ENCODE measurements around the gene SELL. TPM values are rescaled to one million over a fixed set of nuclear protein-coding genes. Genes with fewer than 3 reads are reported as not detected.

The SELL gene
- total RNA-seq, 1 donor, result under 0.01 TPM

DNA sequence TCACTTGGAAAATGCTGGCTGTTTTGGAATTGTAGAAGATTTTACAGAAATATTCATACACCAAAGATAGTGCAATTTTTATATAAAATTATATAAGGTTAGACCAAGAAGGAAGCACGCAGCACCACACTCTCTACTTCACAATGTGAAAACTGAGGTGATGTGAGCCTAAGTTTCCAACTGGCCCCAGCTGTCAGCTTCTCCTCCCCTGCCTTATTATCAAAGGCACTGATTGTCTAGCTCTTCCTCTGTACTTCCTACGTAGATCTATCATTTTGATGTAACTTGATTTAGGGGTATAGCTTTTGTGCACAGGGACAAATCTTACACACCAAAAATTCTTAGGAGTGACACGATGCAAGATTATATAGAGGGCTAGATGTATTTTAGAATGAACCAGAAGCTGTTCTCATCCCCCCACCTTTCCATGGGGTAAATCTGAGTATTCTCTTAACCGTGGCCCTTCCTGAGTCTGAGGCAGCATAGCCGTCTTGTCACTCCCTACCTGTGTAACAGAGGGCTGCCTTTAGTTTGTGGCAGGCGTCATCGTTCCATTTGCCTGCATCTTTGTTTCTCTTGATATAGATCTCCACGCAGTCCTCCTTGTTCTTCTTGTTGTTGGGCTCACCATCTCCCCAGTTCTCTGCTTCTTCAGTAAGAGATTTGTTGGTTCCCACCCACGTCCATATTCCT lies 3.4 kb downstream of the SELL start:
- TF ChIP-seq, protein P1, sequence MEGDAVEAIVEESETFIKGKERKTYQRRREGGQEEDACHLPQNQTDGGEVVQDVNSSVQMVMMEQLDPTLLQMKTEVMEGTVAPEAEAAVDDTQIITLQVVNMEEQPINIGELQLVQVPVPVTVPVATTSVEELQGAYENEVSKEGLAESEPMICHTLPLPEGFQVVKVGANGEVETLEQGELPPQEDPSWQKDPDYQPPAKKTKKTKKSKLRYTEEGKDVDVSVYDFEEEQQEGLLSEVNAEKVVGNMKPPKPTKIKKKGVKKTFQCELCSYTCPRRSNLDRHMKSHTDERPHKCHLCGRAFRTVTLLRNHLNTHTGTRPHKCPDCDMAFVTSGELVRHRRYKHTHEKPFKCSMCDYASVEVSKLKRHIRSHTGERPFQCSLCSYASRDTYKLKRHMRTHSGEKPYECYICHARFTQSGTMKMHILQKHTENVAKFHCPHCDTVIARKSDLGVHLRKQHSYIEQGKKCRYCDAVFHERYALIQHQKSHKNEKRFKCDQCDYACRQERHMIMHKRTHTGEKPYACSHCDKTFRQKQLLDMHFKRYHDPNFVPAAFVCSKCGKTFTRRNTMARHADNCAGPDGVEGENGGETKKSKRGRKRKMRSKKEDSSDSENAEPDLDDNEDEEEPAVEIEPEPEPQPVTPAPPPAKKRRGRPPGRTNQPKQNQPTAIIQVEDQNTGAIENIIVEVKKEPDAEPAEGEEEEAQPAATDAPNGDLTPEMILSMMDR (IDR thresholded peaks at IDR 0.05; ENCODE audit: extremely low read depth, low read depth, low read length), result no peak
- no peak for DNase-seq (ENCODE audit: insufficient read length, low spot score, missing footprints)
- H4K20me1 ChIP-seq (ENCODE audit: insufficient read depth, low read length), result no peaks in the 10 kb centered on the region
- H2AFZ ChIP-seq (ENCODE audit: low read length), result no peak overlapping the region
- H3K27ac ChIP-seq (ENCODE audit: low read depth, low read length), result no peak overlapping the region
- H3K27me3 ChIP-seq (ENCODE audit: insufficient read depth, low read length), result no peaks in the 10 kb centered on the region
- H3K4me3 ChIP-seq (ENCODE audit: insufficient read depth, low read length), result no peak overlapping the region
- no peaks in the 10 kb centered on the region for H3K4me1 ChIP-seq (ENCODE audit: insufficient read depth, low read length)
- no peaks in the 10 kb centered on the region for H3K79me2 ChIP-seq (ENCODE audit: insufficient read depth, low read length)
- H3K9me3 ChIP-seq (ENCODE audit: low read depth, low read length), result no peaks in the 10 kb centered on the region
- no peaks in the 10 kb centered on the region for H3K36me3 ChIP-seq (ENCODE audit: insufficient read depth, low read length)
- no peak overlapping the region for H3K4me2 ChIP-seq (ENCODE audit: insufficient read depth, low read length)

DNA sequence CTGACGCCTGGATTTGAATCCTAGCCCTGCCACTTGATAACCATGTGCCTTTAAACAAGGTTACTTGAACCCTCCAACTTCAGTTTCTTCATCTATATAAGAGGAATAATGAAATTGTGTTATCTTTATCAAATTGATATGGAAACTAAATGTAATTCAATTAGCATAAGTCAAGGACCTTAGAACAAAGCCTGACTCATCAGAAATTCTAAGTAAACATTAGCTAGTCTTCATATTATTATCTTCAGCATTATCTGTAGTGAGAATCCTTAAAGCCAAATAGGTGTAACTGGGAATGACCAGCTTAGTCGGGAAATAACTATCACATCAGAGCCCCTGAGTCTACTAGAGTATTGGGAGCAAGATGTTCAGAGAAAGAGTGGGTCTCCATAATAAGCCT lies 6.6 kb downstream of the SELL start:
- no peak overlapping the region for H3K4me2 ChIP-seq (ENCODE audit: insufficient read depth, low read length)
- no peaks in the 10 kb centered on the region for H3K36me3 ChIP-seq (ENCODE audit: insufficient read depth, low read length)
- H3K4me1 ChIP-seq (ENCODE audit: insufficient read depth, low read length), result no peaks in the 10 kb centered on the region
- H3K9me3 ChIP-seq (ENCODE audit: low read depth, low read length), result no peaks in the 10 kb centered on the region
- H3K4me3 ChIP-seq (ENCODE audit: insufficient read depth, low read length), result no peak overlapping the region
- H3K27me3 ChIP-seq (ENCODE audit: insufficient read depth, low read length), result no peaks in the 10 kb centered on the region
- TF ChIP-seq, protein P1 (IDR thresholded peaks at IDR 0.05; ENCODE audit: extremely low read depth, low read depth, low read length), result no peak
- H3K79me2 ChIP-seq (ENCODE audit: insufficient read depth, low read length), result no peaks in the 10 kb centered on the region
- H4K20me1 ChIP-seq (ENCODE audit: insufficient read depth, low read length), result no peaks in the 10 kb centered on the region
- no peak for DNase-seq (ENCODE audit: insufficient read length, low spot score, missing footprints)
- no peak overlapping the region for H2AFZ ChIP-seq (ENCODE audit: low read length)
- H3K27ac ChIP-seq (ENCODE audit: low read depth, low read length), result no peak overlapping the region

DNA sequence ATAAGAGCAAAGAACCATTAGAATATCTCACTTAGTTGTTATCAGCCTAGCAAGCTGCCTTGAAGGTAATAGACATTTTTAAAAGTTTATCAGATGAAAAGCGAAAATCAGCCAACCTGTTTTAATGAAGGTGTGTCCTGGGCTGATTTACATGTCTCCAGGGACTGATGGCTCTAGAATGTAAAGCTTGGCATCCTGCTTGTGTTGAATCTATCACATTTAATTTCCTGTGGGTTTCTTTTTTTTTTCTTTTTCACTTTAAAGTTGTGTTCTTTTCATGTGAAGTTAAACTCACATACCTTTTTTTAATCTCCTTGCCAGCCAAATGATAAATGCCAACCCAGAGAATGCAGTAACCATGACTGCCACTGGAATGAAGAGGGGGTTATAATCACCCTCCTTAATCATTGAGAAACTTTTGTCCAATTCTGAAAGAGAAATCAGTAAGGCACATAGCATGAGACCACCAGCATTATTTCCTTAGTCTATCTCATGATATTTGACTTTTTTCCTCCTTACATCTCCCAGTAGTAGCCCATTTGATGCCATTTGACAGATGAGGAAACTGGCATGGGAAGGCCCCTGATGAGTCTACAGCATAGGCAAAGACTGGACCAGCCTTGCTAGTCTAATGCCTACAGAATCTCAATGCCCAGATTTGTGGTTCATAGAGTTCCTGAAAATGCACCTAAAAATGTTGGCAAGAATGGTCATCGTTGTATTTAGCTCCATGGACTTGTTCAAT lies 10.0 kb downstream of the SELL start:
- Histone ChIP-seq H3K4me3 (ENCODE audit: insufficient read depth, low read length) (no peak overlapping the region), H2AFZ (ENCODE audit: low read length) (no peak overlapping the region), H4K20me1 (ENCODE audit: insufficient read depth, low read length) (no peaks in the 10 kb centered on the region), H3K9me3 (ENCODE audit: low read depth, low read length) (no peaks in the 10 kb centered on the region), H3K79me2 (ENCODE audit: insufficient read depth, low read length) (no peaks in the 10 kb centered on the region), H3K27me3 (ENCODE audit: insufficient read depth, low read length) (no peaks in the 10 kb centered on the region), H3K36me3 (ENCODE audit: insufficient read depth, low read length) (no peaks in the 10 kb centered on the region), H3K4me1 (ENCODE audit: insufficient read depth, low read length) (no peaks in the 10 kb centered on the region), H3K4me2 (ENCODE audit: insufficient read depth, low read length) (no peak overlapping the region), H3K27ac (ENCODE audit: low read depth, low read length) (no peak overlapping the region)
- TF ChIP-seq, protein P1 (IDR thresholded peaks at IDR 0.05; ENCODE audit: extremely low read depth, low read depth, low read length), result no peak
- DNase-seq (ENCODE audit: insufficient read length, low spot score, missing footprints), result no peak

DNA sequence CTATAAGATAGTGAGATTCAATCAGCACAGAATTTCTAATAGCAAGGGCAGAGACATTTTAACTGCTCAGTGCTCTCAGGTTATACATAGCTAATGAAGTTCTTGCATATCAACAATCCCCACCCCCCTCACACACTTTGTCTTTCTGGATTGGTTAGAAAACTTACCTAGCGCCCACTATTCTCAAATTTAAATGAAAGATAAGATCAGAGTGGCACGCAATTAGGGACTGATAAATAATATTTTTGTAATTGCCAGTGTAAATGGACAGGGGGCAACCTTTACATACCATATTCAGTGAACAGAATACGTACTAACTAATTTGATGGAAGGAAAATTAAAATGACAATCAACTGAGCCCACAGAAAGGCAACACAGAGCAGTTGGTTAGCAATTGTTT lies 11.7 kb downstream of the SELL start:
- Histone ChIP-seq H3K79me2 (ENCODE audit: insufficient read depth, low read length) (no peaks in the 10 kb centered on the region), H3K4me3 (ENCODE audit: insufficient read depth, low read length) (no peak overlapping the region), H4K20me1 (ENCODE audit: insufficient read depth, low read length) (no peaks in the 10 kb centered on the region), H3K4me1 (ENCODE audit: insufficient read depth, low read length) (no peaks in the 10 kb centered on the region), H2AFZ (ENCODE audit: low read length) (no peak overlapping the region), H3K4me2 (ENCODE audit: insufficient read depth, low read length) (no peak overlapping the region), H3K27me3 (ENCODE audit: insufficient read depth, low read length) (no peaks in the 10 kb centered on the region), H3K36me3 (ENCODE audit: insufficient read depth, low read length) (no peaks in the 10 kb centered on the region), H3K9me3 (ENCODE audit: low read depth, low read length) (no peaks in the 10 kb centered on the region), H3K27ac (ENCODE audit: low read depth, low read length) (no peak overlapping the region)
- DNase-seq (ENCODE audit: insufficient read length, low spot score, missing footprints), result no peak
- TF ChIP-seq, protein P1 (IDR thresholded peaks at IDR 0.05; ENCODE audit: extremely low read depth, low read depth, low read length), result no peak

All from osteoblast (primary cell).